Measurements from ENCODE around the gene WWOX.

Gene WWOX

GRCh38 chr16:78396673-78397072 lies 297.2 kb downstream of the WWOX start:
- no peaks in the 10 kb centered on the region for H4K20me1 ChIP-seq (ENCODE audit: insufficient read depth, low read length)
- H3K9me3 ChIP-seq (ENCODE audit: insufficient read depth, low read length, severe bottlenecking) = peaks cover 5% of the 10 kb centered on the region
- no peak overlapping the region for H3K9ac ChIP-seq (ENCODE audit: low read depth, low read length)
- ATAC-seq (ENCODE audit: insufficient read depth, low read depth) (no peak), DNase-seq (no peak)
- TF ChIP-seq CTCF (IDR thresholded peaks at IDR 0.05; ENCODE audit: borderline replicate concordance, extremely low read depth, low read length, poor library complexity, severe bottlenecking) = no peak
- no peak for TF ChIP-seq EZH2 (IDR thresholded peaks at IDR 0.05; ENCODE audit: borderline replicate concordance, low read depth, low read length, severe bottlenecking)
- no peaks in the 10 kb centered on the region for H3K4me1 ChIP-seq (ENCODE audit: insufficient read depth, low read length)
- H3K27me3 ChIP-seq (ENCODE audit: insufficient read depth, low read length, poor library complexity) = no peaks in the 10 kb centered on the region
- no peak overlapping the region for H3K4me3 ChIP-seq (ENCODE audit: low read depth in 1 of 2, low read length in 2 of 2)
- H3K36me3 ChIP-seq (ENCODE audit: insufficient read depth, low read length) = no peaks in the 10 kb centered on the region
- no peak overlapping the region for H3K27ac ChIP-seq (ENCODE audit: low read length)
- H3K79me2 ChIP-seq (ENCODE audit: insufficient read depth, low read length) = no peaks in the 10 kb centered on the region
- no peak overlapping the region for H2AFZ ChIP-seq (ENCODE audit: low read depth, low read length)
- no peak overlapping the region for H3K4me2 ChIP-seq (ENCODE audit: insufficient read depth, low read length)

- H3K79me2 ChIP-seq (ENCODE audit: insufficient read depth, low read length) = no peaks in the 10 kb centered on the region
- no peak overlapping the region for H2AFZ ChIP-seq (ENCODE audit: low read depth, low read length)
- no peaks in the 10 kb centered on the region for H3K9me3 ChIP-seq (ENCODE audit: insufficient read depth, low read length, severe bottlenecking)
- no peak overlapping the region for H3K4me2 ChIP-seq (ENCODE audit: insufficient read depth, low read length)
- no peak overlapping the region for H3K9ac ChIP-seq (ENCODE audit: low read depth, low read length)
- H3K27ac ChIP-seq (ENCODE audit: low read length) = no peak overlapping the region
- H3K36me3 ChIP-seq (ENCODE audit: insufficient read depth, low read length) = no peaks in the 10 kb centered on the region
- no peak overlapping the region for H3K4me3 ChIP-seq (ENCODE audit: low read depth in 1 of 2, low read length in 2 of 2)
- no peak for TF ChIP-seq EZH2 (IDR thresholded peaks at IDR 0.05; ENCODE audit: borderline replicate concordance, low read depth, low read length, severe bottlenecking)
- no peak for TF ChIP-seq CTCF (IDR thresholded peaks at IDR 0.05; ENCODE audit: borderline replicate concordance, extremely low read depth, low read length, poor library complexity, severe bottlenecking)
- no peaks in the 10 kb centered on the region for H3K4me1 ChIP-seq (ENCODE audit: insufficient read depth, low read length)
- no peak for ATAC-seq (ENCODE audit: insufficient read depth, low read depth)
- no peaks in the 10 kb centered on the region for H3K27me3 ChIP-seq (ENCODE audit: insufficient read depth, low read length, poor library complexity)
- H4K20me1 ChIP-seq (ENCODE audit: insufficient read depth, low read length) = no peaks in the 10 kb centered on the region
- no peak for DNase-seq
Observed at GRCh38 chr16:78399384-78399783, 299.9 kb downstream of the WWOX start.

- Histone ChIP-seq H3K4me1 (ENCODE audit: insufficient read depth, low read length) (no peaks in the 10 kb centered on the region), H3K27ac (ENCODE audit: low read length) (no peak overlapping the region), H3K79me2 (ENCODE audit: insufficient read depth, low read length) (no peaks in the 10 kb centered on the region), H3K27me3 (ENCODE audit: insufficient read depth, low read length, poor library complexity) (no peaks in the 10 kb centered on the region), H3K4me3 (ENCODE audit: low read depth in 1 of 2, low read length in 2 of 2) (no peak overlapping the region), H3K36me3 (ENCODE audit: insufficient read depth, low read length) (no peaks in the 10 kb centered on the region), H3K9ac (ENCODE audit: low read depth, low read length) (no peak overlapping the region), H3K9me3 (ENCODE audit: insufficient read depth, low read length, severe bottlenecking) (peaks cover 3% of the 10 kb centered on the region), H4K20me1 (ENCODE audit: insufficient read depth, low read length) (no peaks in the 10 kb centered on the region), H2AFZ (ENCODE audit: low read depth, low read length) (no peak overlapping the region), H3K4me2 (ENCODE audit: insufficient read depth, low read length) (no peak overlapping the region)
- TF ChIP-seq CTCF (IDR thresholded peaks at IDR 0.05; ENCODE audit: borderline replicate concordance, extremely low read depth, low read length, poor library complexity, severe bottlenecking) (no peak), EZH2 (IDR thresholded peaks at IDR 0.05; ENCODE audit: borderline replicate concordance, low read depth, low read length, severe bottlenecking) (no peak)
- ATAC-seq (ENCODE audit: insufficient read depth, low read depth) = no peak
- DNase-seq = no peak
Observed at GRCh38 chr16:78402833-78403232, 303.4 kb downstream of the WWOX start.

GRCh38 chr16:78405040-78405439 lies 305.6 kb downstream of the WWOX start:
- peaks cover 14% of the 10 kb centered on the region for H3K9me3 ChIP-seq (ENCODE audit: insufficient read depth, low read length, severe bottlenecking)
- ATAC-seq (ENCODE audit: insufficient read depth, low read depth) (no peak), DNase-seq (no peak)
- H3K27me3 ChIP-seq (ENCODE audit: insufficient read depth, low read length, poor library complexity) = no peaks in the 10 kb centered on the region
- no peaks in the 10 kb centered on the region for H4K20me1 ChIP-seq (ENCODE audit: insufficient read depth, low read length)
- no peak overlapping the region for H2AFZ ChIP-seq (ENCODE audit: low read depth, low read length)
- H3K4me1 ChIP-seq (ENCODE audit: insufficient read depth, low read length) = no peaks in the 10 kb centered on the region
- H3K4me2 ChIP-seq (ENCODE audit: insufficient read depth, low read length) = no peak overlapping the region
- no peaks in the 10 kb centered on the region for H3K79me2 ChIP-seq (ENCODE audit: insufficient read depth, low read length)
- H3K27ac ChIP-seq (ENCODE audit: low read length) = no peak overlapping the region
- no peak overlapping the region for H3K4me3 ChIP-seq (ENCODE audit: low read depth in 1 of 2, low read length in 2 of 2)
- H3K9ac ChIP-seq (ENCODE audit: low read depth, low read length) = no peak overlapping the region
- H3K36me3 ChIP-seq (ENCODE audit: insufficient read depth, low read length) = no peaks in the 10 kb centered on the region
- TF ChIP-seq CTCF (IDR thresholded peaks at IDR 0.05; ENCODE audit: borderline replicate concordance, extremely low read depth, low read length, poor library complexity, severe bottlenecking) (no peak), EZH2 (IDR thresholded peaks at IDR 0.05; ENCODE audit: borderline replicate concordance, low read depth, low read length, severe bottlenecking) (no peak)
